ENCODE data around the gene SSBP3. TPM values are rescaled to one million over a fixed set of nuclear protein-coding genes. Genes with fewer than 3 reads are reported as not detected.

Gene SSBP3
- total RNA-seq, 1 experiment from 2014 or later = 26.5 TPM

- no peaks in the 10 kb centered on the region for H3K79me2 ChIP-seq (ENCODE audit: low read depth)
- BruUV-seq (replicated peaks) = no TSS peak
- no peak overlapping the region for H3K4me2 ChIP-seq
- ChIA-PET POLR2A (ENCODE audit: unreplicated experiment) (interaction anchor here (0.6 kb wide), 1 partner anchor 83 kb away, joined by 4 read pairs; no protein-coding TSS in a partner anchor), CTCF (no interaction called here)
- peaks cover 4% of the 10 kb centered on the region for H3K4me1 ChIP-seq (replicated peaks; ENCODE audit: insufficient read depth)
- no peak overlapping the region for H2AFZ ChIP-seq
- no peaks in the 10 kb centered on the region for H3F3A ChIP-seq (ENCODE audit: insufficient read depth, low read depth)
- H3K27ac ChIP-seq = no peak overlapping the region
- no peak overlapping the region for H3K4me3 ChIP-seq
- intact Hi-C loops (cut with micrococcal nuclease; ENCODE audit: unreplicated experiment) = no loop called here
- no peaks in the 10 kb centered on the region for H4K20me1 ChIP-seq (ENCODE audit: insufficient read depth)
- no peaks in the 10 kb centered on the region for H3K9me2 ChIP-seq (ENCODE audit: insufficient read depth)
- no peaks in the 10 kb centered on the region for H3K9me3 ChIP-seq (ENCODE audit: insufficient read depth, low read depth)
- H3K36me3 ChIP-seq (ENCODE audit: low read depth) = no peaks in the 10 kb centered on the region
- no peaks in the 10 kb centered on the region for H3K27me3 ChIP-seq (ENCODE audit: insufficient read depth, low read depth)
- DNase-seq = no peak
- TF ChIP-seq EZH2 (IDR thresholded peaks at IDR 0.05; ENCODE audit: low read depth) (no peak), CTCF (conservative IDR thresholded peaks at IDR 0.05) (no peak)
These were observed 161.5 kb downstream of the SSBP3 start for GRCh38 chr1:54244655-54245054.

DNA sequence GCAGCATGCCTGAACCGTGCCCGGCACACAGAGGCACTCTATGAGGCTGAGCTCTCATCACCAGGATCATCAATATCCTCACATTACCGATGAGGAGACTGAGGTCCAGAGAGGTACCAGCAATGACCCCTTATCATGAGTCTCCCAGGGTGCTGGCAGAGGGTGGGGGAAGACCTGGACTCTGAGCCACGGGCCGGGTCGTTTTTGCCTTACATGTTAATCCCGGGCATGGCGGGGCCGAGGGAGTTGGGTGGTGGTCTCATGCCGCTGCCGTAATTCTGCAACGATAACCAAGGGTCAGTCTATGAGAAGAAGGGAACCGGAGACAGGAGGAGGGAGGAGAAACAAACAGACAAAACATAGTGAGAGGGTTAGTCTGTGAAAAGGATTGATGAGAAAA lies 163.2 kb downstream of the SSBP3 start:
- no peaks in the 10 kb centered on the region for H3F3A ChIP-seq (ENCODE audit: insufficient read depth, low read depth)
- no TSS peak for BruUV-seq (replicated peaks)
- no peaks in the 10 kb centered on the region for H3K4me1 ChIP-seq (replicated peaks; ENCODE audit: insufficient read depth)
- H4K20me1 ChIP-seq (ENCODE audit: insufficient read depth) = no peaks in the 10 kb centered on the region
- no peak overlapping the region for H3K4me3 ChIP-seq
- H3K4me2 ChIP-seq = no peak overlapping the region
- intact Hi-C loops (cut with micrococcal nuclease; ENCODE audit: unreplicated experiment) = no loop called here
- H2AFZ ChIP-seq = no peak overlapping the region
- DNase-seq = no peak
- TF ChIP-seq EZH2 (IDR thresholded peaks at IDR 0.05; ENCODE audit: low read depth) = no peak
- TF ChIP-seq CTCF (conservative IDR thresholded peaks at IDR 0.05) = no peak
- no peak overlapping the region for H3K27ac ChIP-seq
- ChIA-PET CTCF (no interaction called here), POLR2A (ENCODE audit: unreplicated experiment) (no interaction called here)
- no peaks in the 10 kb centered on the region for H3K27me3 ChIP-seq (ENCODE audit: insufficient read depth, low read depth)
- H3K9me2 ChIP-seq (ENCODE audit: insufficient read depth) = no peaks in the 10 kb centered on the region
- H3K9me3 ChIP-seq (ENCODE audit: insufficient read depth, low read depth) = no peaks in the 10 kb centered on the region
- no peaks in the 10 kb centered on the region for H3K79me2 ChIP-seq (ENCODE audit: low read depth)
- H3K36me3 ChIP-seq (ENCODE audit: low read depth) = no peaks in the 10 kb centered on the region

GRCh38 chr1:54241364-54241763 lies 164.8 kb downstream of the SSBP3 start:
- intact Hi-C loops (cut with micrococcal nuclease; ENCODE audit: unreplicated experiment) = no loop called here
- no peak overlapping the region for H3K27ac ChIP-seq
- no peaks in the 10 kb centered on the region for H3K4me1 ChIP-seq (replicated peaks; ENCODE audit: insufficient read depth)
- H3K4me3 ChIP-seq = no peak overlapping the region
- H3F3A ChIP-seq (ENCODE audit: insufficient read depth, low read depth) = no peaks in the 10 kb centered on the region
- no peaks in the 10 kb centered on the region for H3K9me2 ChIP-seq (ENCODE audit: insufficient read depth)
- H3K79me2 ChIP-seq (ENCODE audit: low read depth) = no peaks in the 10 kb centered on the region
- no peaks in the 10 kb centered on the region for H3K27me3 ChIP-seq (ENCODE audit: insufficient read depth, low read depth)
- no TSS peak for BruUV-seq (replicated peaks)
- no peak overlapping the region for H3K4me2 ChIP-seq
- ChIA-PET CTCF (no interaction called here), POLR2A (ENCODE audit: unreplicated experiment) (no interaction called here)
- H3K9me3 ChIP-seq (ENCODE audit: insufficient read depth, low read depth) = no peaks in the 10 kb centered on the region
- no peaks in the 10 kb centered on the region for H4K20me1 ChIP-seq (ENCODE audit: insufficient read depth)
- no peaks in the 10 kb centered on the region for H3K36me3 ChIP-seq (ENCODE audit: low read depth)
- DNase-seq = no peak
- H2AFZ ChIP-seq = no peak overlapping the region
- TF ChIP-seq EZH2 (IDR thresholded peaks at IDR 0.05; ENCODE audit: low read depth) = no peak
- TF ChIP-seq CTCF (conservative IDR thresholded peaks at IDR 0.05) = no peak
